Activated B cell treated with CpG ODN at 0.5 μM for 24 hours (primary cell): Measurements from ENCODE around the gene PER2. TPM values are rescaled to one million over a fixed set of nuclear protein-coding genes. Genes with fewer than 3 reads are reported as not detected.

Experiments
- ATAC-seq: fragments of 200-7000 bp; cut with Tn5 transposase; one replicate; pipeline ENCODE4 v1.10.0; 2021; ENCODE audit warnings: low read depth, mild to moderate bottlenecking, moderate library complexity
- CTCF ChIA-PET: fragments of 350-600 bp; sonication (Branson Sonifier 250); formaldehyde crosslinking; loops from one replicate; lab custom pipeline; 2021; ENCODE audit warnings: antibody characterized with exemption; lab: Charles Lee
- POLR2A ChIA-PET: fragments of 350-600 bp; sonication (Branson Sonifier 250); formaldehyde crosslinking; loops from one replicate; lab custom pipeline; 2021; ENCODE audit warnings: antibody characterized with exemption; lab: Charles Lee
- DNase-seq: peaks from one replicate; pipeline ENCODE4 v3.0.0; 2022
- H3K27ac Mint-ChIP-seq: one replicate; pipeline ENCODE4 v1.8.0; 2020; ENCODE audit warnings: mixed read lengths
- H3K27me3 Mint-ChIP-seq: one replicate; pipeline ENCODE4 v1.8.0; 2021; ENCODE audit warnings: mixed read lengths
- H3K36me3 Mint-ChIP-seq: one replicate; pipeline ENCODE4 v1.8.0; 2021; ENCODE audit warnings: low read depth, mixed read lengths
- H3K4me1 Mint-ChIP-seq: one replicate; pipeline ENCODE4 v1.8.0; 2021; ENCODE audit warnings: mixed read lengths
- H3K4me3 Mint-ChIP-seq: one replicate; pipeline ENCODE4 v1.8.0; 2020; ENCODE audit warnings: mild to moderate bottlenecking, mixed read lengths
- H3K9me3 Mint-ChIP-seq: one replicate; pipeline ENCODE4 v1.8.0; 2020; ENCODE audit warnings: mixed read lengths
- CTCF ChIP-seq: fragments of 200-600 bp; IDR thresholded peaks from one replicate; pipeline ENCODE4 v1.8.0; 2022; ENCODE audit warnings: antibody characterized with exemption, mild to moderate bottlenecking
- intact Hi-C: fragments of 100-400 bp; cut with micrococcal nuclease; formaldehyde crosslinking; loops from one replicate; pipeline ENCODE4 v1.15.1; 2024
- total RNA-seq: library from RNA; stranded (reverse); gene quantifications from 2 replicates; pipeline ENCODE4 v1.2.3, GENCODE V29; 2022

Gene PER2
- total RNA-seq, 1 donor from 2014 or later = 16.6 TPM

GRCh38 chr2:238259061-238260020 lies 29.1 kb downstream of the PER2 start:
- TF ChIP-seq CTCF = no peak
- Mint-ChIP-seq H3K27me3 (no peaks in the 10 kb centered on the region), H3K27ac (no peak overlapping the region), H3K4me3 (no peak overlapping the region), H3K36me3 (peaks cover 73% of the 10 kb centered on the region), H3K4me1 (peaks cover 3% of the 10 kb centered on the region), H3K9me3 (no peaks in the 10 kb centered on the region)
- ATAC-seq (no peak), DNase-seq (no peak)
- ChIA-PET POLR2A (interaction anchor here (0.6 to 0.7 kb wide), 2 partner anchors 30 to 393 kb away, joined by 3 read pairs; no protein-coding TSS in a partner anchor), CTCF (no interaction called here)
- intact Hi-C loops = loop anchor here (5.0 to 10.0 kb wide), 2 partner anchors 485 to 528 kb away; no protein-coding TSS in a partner anchor

- Mint-ChIP-seq H3K27me3 (no peaks in the 10 kb centered on the region), H3K27ac (no peak overlapping the region), H3K4me3 (no peak overlapping the region), H3K36me3 (peaks cover 73% of the 10 kb centered on the region), H3K4me1 (no peaks in the 10 kb centered on the region), H3K9me3 (no peaks in the 10 kb centered on the region)
- TF ChIP-seq CTCF = no peak
- no peak for ATAC-seq
- CTCF ChIA-PET = interaction anchor here (1.6 kb wide), 1 partner anchor 335 kb away, joined by 3 read pairs; no protein-coding TSS in a partner anchor
- no peak for DNase-seq
- intact Hi-C loops = loop anchor here (5.0 kb wide), 1 partner anchor 529 kb away; no protein-coding TSS in a partner anchor
- POLR2A ChIA-PET = interaction anchor here (0.6 kb wide), 1 partner anchor 32 kb away, joined by 3 read pairs; no protein-coding TSS in a partner anchor
Observed at GRCh38 chr2:238257786-238258700, 30.4 kb downstream of the PER2 start.

GRCh38 chr2:238256594-238257104 lies 31.8 kb downstream of the PER2 start:
- Mint-ChIP-seq H3K27ac (no peak overlapping the region), H3K9me3 (no peaks in the 10 kb centered on the region), H3K4me1 (no peaks in the 10 kb centered on the region), H3K27me3 (no peaks in the 10 kb centered on the region), H3K4me3 (no peak overlapping the region), H3K36me3 (peaks cover 75% of the 10 kb centered on the region)
- no peak for TF ChIP-seq CTCF
- DNase-seq (peak; percentile 46), ATAC-seq (peak; percentile 97)
- intact Hi-C loops = loop anchor here (1.0 to 5.0 kb wide), 2 partner anchors 32 to 531 kb away; partner anchors contain the start of gene PER2
- ChIA-PET POLR2A (no interaction called here), CTCF (no interaction called here)

GRCh38 chr2:238256111-238256510 lies 32.3 kb downstream of the PER2 start:
- no peaks in the 10 kb centered on the region for H3K4me1 Mint-ChIP-seq
- intact Hi-C loops = loop anchor here (1.0 to 5.0 kb wide), 2 partner anchors 32 to 531 kb away; partner anchors contain the start of gene PER2
- no peaks in the 10 kb centered on the region for H3K9me3 Mint-ChIP-seq
- no peak overlapping the region for H3K27ac Mint-ChIP-seq
- CTCF ChIA-PET = no interaction called here
- POLR2A ChIA-PET = no interaction called here
- peaks cover 77% of the 10 kb centered on the region for H3K36me3 Mint-ChIP-seq
- no peak overlapping the region for H3K4me3 Mint-ChIP-seq
- ATAC-seq (no peak), DNase-seq (no peak)
- TF ChIP-seq CTCF = no peak
- no peaks in the 10 kb centered on the region for H3K27me3 Mint-ChIP-seq
